Astrocyte (in vitro differentiated cells and primary cell): ENCODE measurements around the gene KLHL17.

ENCODE experiments used
- EZH2 ChIP-seq: IDR thresholded peaks from 2 replicates; pipeline ENCODE4 v1.6.1; 2012; ENCODE audit warnings: mild to moderate bottlenecking, low read length, inconsistent platforms; ENCODE audit not compliant: insufficient read depth
- TF ChIP-seq, protein P1 (sequence below): IDR thresholded peaks from 2 replicates; pipeline ENCODE4 v1.5.1; 2011; ENCODE audit warnings: low read depth, mild to moderate bottlenecking, inconsistent platforms, low read length, moderate library complexity; ENCODE audit not compliant: insufficient read depth

DNA sequence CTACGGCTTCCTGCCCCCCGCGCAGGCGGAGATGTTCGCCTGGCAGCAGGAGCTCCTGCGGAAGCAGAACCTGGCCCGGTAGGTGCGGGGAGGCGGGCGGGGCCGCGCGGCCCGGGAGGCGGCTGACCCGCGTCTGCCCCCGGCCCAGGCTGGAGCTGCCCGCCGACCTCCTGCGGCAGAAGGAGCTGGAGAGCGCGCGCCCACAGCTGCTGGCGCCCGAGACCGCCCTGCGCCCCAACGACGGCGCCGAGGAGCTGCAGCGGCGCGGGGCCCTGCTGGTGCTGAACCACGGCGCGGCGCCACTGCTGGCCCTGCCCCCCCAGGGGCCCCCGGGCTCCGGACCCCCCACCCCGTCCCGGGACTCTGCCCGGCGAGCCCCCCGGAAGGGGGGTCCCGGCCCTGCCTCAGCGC lies 18.0 kb upstream of the KLHL17 start:
- TF ChIP-seq, protein P1, sequence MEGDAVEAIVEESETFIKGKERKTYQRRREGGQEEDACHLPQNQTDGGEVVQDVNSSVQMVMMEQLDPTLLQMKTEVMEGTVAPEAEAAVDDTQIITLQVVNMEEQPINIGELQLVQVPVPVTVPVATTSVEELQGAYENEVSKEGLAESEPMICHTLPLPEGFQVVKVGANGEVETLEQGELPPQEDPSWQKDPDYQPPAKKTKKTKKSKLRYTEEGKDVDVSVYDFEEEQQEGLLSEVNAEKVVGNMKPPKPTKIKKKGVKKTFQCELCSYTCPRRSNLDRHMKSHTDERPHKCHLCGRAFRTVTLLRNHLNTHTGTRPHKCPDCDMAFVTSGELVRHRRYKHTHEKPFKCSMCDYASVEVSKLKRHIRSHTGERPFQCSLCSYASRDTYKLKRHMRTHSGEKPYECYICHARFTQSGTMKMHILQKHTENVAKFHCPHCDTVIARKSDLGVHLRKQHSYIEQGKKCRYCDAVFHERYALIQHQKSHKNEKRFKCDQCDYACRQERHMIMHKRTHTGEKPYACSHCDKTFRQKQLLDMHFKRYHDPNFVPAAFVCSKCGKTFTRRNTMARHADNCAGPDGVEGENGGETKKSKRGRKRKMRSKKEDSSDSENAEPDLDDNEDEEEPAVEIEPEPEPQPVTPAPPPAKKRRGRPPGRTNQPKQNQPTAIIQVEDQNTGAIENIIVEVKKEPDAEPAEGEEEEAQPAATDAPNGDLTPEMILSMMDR, result no peak
- no peak for TF ChIP-seq EZH2
